IMR-90 (cell line): ENCODE results near the gene FPR2. TPM values are rescaled to one million over a fixed set of nuclear protein-coding genes. Genes with fewer than 3 reads are reported as not detected.

ENCODE experiments used
- ATAC-seq: fragments of 200-7000 bp; cut with Tn5 transposase; 2 replicates; pipeline ENCODE4 v1.9.1; 2020; ENCODE audit warnings: low read depth, mild to moderate bottlenecking, moderate library complexity
- BruUV-seq: library from RNA; stranded (reverse); fragments of 400-500 nt; replicated peaks from 2 replicates; lab custom pipeline; 2021; lab: Mats Ljungman, UMichigan
- CTCF ChIA-PET: fragments of 300-600 bp; formaldehyde crosslinking; extraction: SDS; loops from one replicate; lab custom pipeline; 2021; ENCODE audit warnings: antibody characterized with exemption; lab: Yijun Ruan, JAX
- POLR2A ChIA-PET: fragments of 300-600 bp; sonication (Branson Sonifier 250); formaldehyde crosslinking; loops from one replicate; lab custom pipeline; 2022; ENCODE audit warnings: antibody characterized with exemption; ENCODE audit not compliant: unreplicated experiment; lab: Charles Lee
- DNase-seq: peaks from one replicate; pipeline ENCODE4 v3.0.0; 2013
- H2AFZ ChIP-seq: replicated peaks from 2 replicates; pipeline ENCODE3; 2013; ENCODE audit warnings: low read length, mild to moderate bottlenecking; ENCODE audit not compliant: poor library complexity
- H2AK5ac ChIP-seq: 2 replicates; pipeline ENCODE4 v1.6.1; 2013; ENCODE audit warnings: low read depth, low read length, inconsistent platforms
- H2AK9ac ChIP-seq: replicated peaks from 2 replicates; pipeline ENCODE3; 2013; ENCODE audit warnings: mild to moderate bottlenecking, low read depth, low read length, moderate library complexity; ENCODE audit not compliant: poor library complexity
- H2BK120ac ChIP-seq: 2 replicates; pipeline ENCODE4 v1.6.1; 2013; ENCODE audit warnings: low read depth, low read length, inconsistent platforms
- H2BK15ac ChIP-seq: 3 replicates; pipeline ENCODE4 v1.6.1; 2013; ENCODE audit warnings: low read depth, low read length, inconsistent platforms
- H2BK20ac ChIP-seq: 2 replicates; pipeline ENCODE4 v1.6.1; 2013; ENCODE audit warnings: low read depth, mild to moderate bottlenecking, inconsistent platforms, low read length, moderate library complexity
- H2BK5ac ChIP-seq: 2 replicates; pipeline ENCODE4 v1.6.1; 2013; ENCODE audit warnings: mild to moderate bottlenecking, low read depth, low read length, inconsistent platforms; ENCODE audit not compliant: poor library complexity, severe bottlenecking
- H3K14ac ChIP-seq: replicated peaks from 2 replicates; pipeline ENCODE4 v1.6.1; 2013; ENCODE audit warnings: low read depth, low read length, inconsistent platforms
- H3K18ac ChIP-seq: 2 replicates; pipeline ENCODE4 v1.6.1; 2013; ENCODE audit warnings: low read depth, low read length, control low read depth
- H3K23ac ChIP-seq: 2 replicates; pipeline ENCODE4 v1.6.1; 2013; ENCODE audit warnings: low read depth, low read length, inconsistent platforms
- H3K27ac ChIP-seq: 2 replicates; pipeline ENCODE4 v1.5.1; 2013; ENCODE audit warnings: mild to moderate bottlenecking, control low read depth, low read length; ENCODE audit not compliant: insufficient read depth
- H3K27me3 ChIP-seq: 2 replicates; pipeline ENCODE4 v1.6.1; 2013; ENCODE audit warnings: low read length; ENCODE audit not compliant: control insufficient read depth, insufficient read depth
- H3K36me3 ChIP-seq: 2 replicates; pipeline ENCODE4 v1.6.1; 2013; ENCODE audit warnings: low read length, mixed read lengths; ENCODE audit not compliant: control insufficient read depth, insufficient read depth
- H3K4ac ChIP-seq: 2 replicates; pipeline ENCODE4 v1.6.1; 2013; ENCODE audit warnings: low read depth, low read length, inconsistent platforms
- H3K4me1 ChIP-seq: 2 replicates; pipeline ENCODE4 v1.6.1; 2013; ENCODE audit warnings: low read length, mixed read lengths; ENCODE audit not compliant: control insufficient read depth, insufficient read depth
- H3K4me2 ChIP-seq: 2 replicates; pipeline ENCODE4 v1.6.1; 2013; ENCODE audit warnings: low read depth, mild to moderate bottlenecking, control low read depth, low read length, moderate library complexity
- H3K4me3 ChIP-seq: 2 replicates; pipeline ENCODE4 v1.5.1; 2013; ENCODE audit warnings: low read depth, mild to moderate bottlenecking, control low read depth, low read length, moderate library complexity; ENCODE audit not compliant: insufficient read depth
- H3K56ac ChIP-seq: 2 replicates; pipeline ENCODE4 v1.6.1; 2013; ENCODE audit warnings: low read length, inconsistent platforms; ENCODE audit not compliant: insufficient read depth; ENCODE audit errors: extremely low read depth
- H3K79me1 ChIP-seq, 2 experiments: 2 replicates each; pipeline ENCODE4 v1.6.1; 2013; ENCODE audit warnings: low read length in 2 of 2, inconsistent platforms in 1 of 2, low read depth in 1 of 2
- H3K9ac ChIP-seq: 2 replicates; pipeline ENCODE4 v1.6.1; 2013; ENCODE audit warnings: low read depth, low read length, control low read depth
- H3K9me1 ChIP-seq: 2 replicates; pipeline ENCODE4 v1.6.1; 2013; ENCODE audit warnings: low read length, inconsistent platforms; ENCODE audit not compliant: insufficient read depth
- H3K9me3 ChIP-seq: 2 replicates; pipeline ENCODE4 v1.6.1; 2013; ENCODE audit warnings: low read length; ENCODE audit not compliant: control insufficient read depth, insufficient read depth
- H4K20me1 ChIP-seq: 2 replicates; pipeline ENCODE4 v1.6.1; 2013; ENCODE audit warnings: low read length, inconsistent platforms; ENCODE audit not compliant: insufficient read depth
- H4K5ac ChIP-seq: 2 replicates; pipeline ENCODE4 v1.6.1; 2013; ENCODE audit warnings: mild to moderate bottlenecking, low read depth, low read length, control low read depth
- H4K8ac ChIP-seq, 2 experiments: 2 replicates each; pipeline ENCODE4 v1.6.1; 2013; ENCODE audit warnings: low read depth in 2 of 2, low read length in 2 of 2, control low read depth in 1 of 2, inconsistent platforms in 1 of 2
- H4K91ac ChIP-seq: 2 replicates; pipeline ENCODE4 v1.6.1; 2013; ENCODE audit warnings: low read depth, low read length, inconsistent platforms; ENCODE audit not compliant: insufficient read depth
- FOS ChIP-seq: fragments of 150-350 bp; IDR thresholded peaks from 2 replicates; pipeline ENCODE4 v1.6.1; 2016; ENCODE audit warnings: low read depth, low read length
- MAFK ChIP-seq: IDR thresholded peaks from 2 replicates; pipeline ENCODE4 v1.6.1; 2012; ENCODE audit warnings: low read depth, low read length, improper control_type of control experiment
- MAZ ChIP-seq: IDR thresholded peaks from 2 replicates; pipeline ENCODE4 v1.6.1; 2012; ENCODE audit warnings: low read depth, mild to moderate bottlenecking, low read length, improper control_type of control experiment, moderate library complexity, borderline replicate concordance
- MXI1 ChIP-seq: IDR thresholded peaks from 2 replicates; pipeline ENCODE4 v1.6.1; 2012; ENCODE audit warnings: low read depth, mild to moderate bottlenecking, low read length, moderate library complexity, borderline replicate concordance
- POLR2A ChIP-seq: IDR thresholded peaks from 2 replicates; pipeline ENCODE4 v1.6.1; 2012; ENCODE audit warnings: mild to moderate bottlenecking, low read depth, low read length
- RAD21 ChIP-seq: IDR thresholded peaks from 2 replicates; pipeline ENCODE4 v1.6.1; 2012; ENCODE audit warnings: low read length, improper control_type of control experiment
- SMC3 ChIP-seq: fragments of 150-350 bp; IDR thresholded peaks from 2 replicates; pipeline ENCODE4 v1.6.1; 2016; ENCODE audit warnings: low read depth, mild to moderate bottlenecking, antibody characterized with exemption, low read length, moderate library complexity
- WGBS, 2 experiments: methylation state at CpG; one replicate each; pipeline versions ENCODE4 v1.1.5 to v1.1.7; 2013; ENCODE audit warnings: missing lambda C conversion rate in 2 of 2; ENCODE audit not compliant: insufficient read length in 1 of 2; ENCODE audit errors: extremely low coverage in 2 of 2; 5-methylcytosine and 5-hydroxymethylcytosine counted together
- dilution Hi-C: fragments of 300-500 bp; cut with HindIII; formaldehyde crosslinking; loops from one replicate; pipeline ENCODE4 v1.14.3; 2018; ENCODE audit warnings: low sequenced_read_pairs; ENCODE audit not compliant: unreplicated experiment
- in situ Hi-C: fragments of 300-500 bp; cut with MboI; formaldehyde crosslinking; loops from 3 replicates; pipeline ENCODE4 v1.14.3; 2019; ENCODE audit warnings: low sequenced_read_pairs, inconsistent platforms, mixed read lengths
- intact Hi-C: fragments of 100-400 bp; cut with micrococcal nuclease; formaldehyde crosslinking; loops from 2 replicates; pipeline ENCODE4 v1.10.0; 2022
- polyA plus RNA-seq, 3 experiments: library from polyadenylated mRNA; depleted of rRNA; stranded (reverse); fragments of >200 nt; gene quantifications; 2 replicates each; pipeline ENCODE4 v1.2.3, GENCODE V29; 2012; ENCODE audit warnings: low replicate concordance in 1 of 3
- total RNA-seq: library from RNA; depleted of rRNA; stranded (reverse); fragments of >200 nt; gene quantifications from 2 replicates; pipeline ENCODE4 v1.2.3, GENCODE V29; 2012

Gene FPR2
- total and polyA plus RNA-seq, 2 of the 4 experiments (the other 2 are of a cell fraction): not detected

DNA sequence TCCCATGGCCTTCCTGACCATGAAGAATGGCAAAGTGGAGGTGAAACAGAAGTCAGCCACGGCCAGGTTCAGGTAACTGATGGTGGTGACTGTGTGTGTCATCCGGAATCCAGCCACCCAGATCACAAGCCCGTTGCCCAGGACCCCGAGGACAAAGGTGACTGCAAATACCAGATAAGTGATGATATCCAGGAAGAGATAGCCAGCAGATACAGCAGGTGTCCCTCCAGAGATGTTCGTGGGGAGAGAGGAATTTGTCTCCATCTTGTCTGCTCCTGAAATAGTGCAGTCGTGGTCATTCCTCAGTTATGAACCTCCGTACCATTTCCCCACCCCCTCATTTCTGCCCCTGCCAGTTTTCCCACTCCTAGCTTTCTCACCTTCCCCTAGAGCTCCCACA is 14.2 kb upstream of the FPR2 start:
- CTCF ChIA-PET: no interaction called here
- no peak overlapping the region for H4K91ac ChIP-seq
- H2BK20ac ChIP-seq: no peak overlapping the region
- no peak for TF ChIP-seq MXI1
- TF ChIP-seq FOS: no peak
- TF ChIP-seq RAD21: no peak
- no peak for TF ChIP-seq MAZ
- TF ChIP-seq POLR2A: no peak
- TF ChIP-seq SMC3: no peak
- TF ChIP-seq MAFK: no peak
- no peak overlapping the region for H3K4ac ChIP-seq
- no peaks in the 10 kb centered on the region for H3K27me3 ChIP-seq
- H3K14ac ChIP-seq: no peak overlapping the region
- in situ Hi-C loops: no loop called here
- no peak overlapping the region for H3K18ac ChIP-seq
- H2BK15ac ChIP-seq: no peak overlapping the region
- no peak for ATAC-seq
- no peaks in the 10 kb centered on the region for H3K4me1 ChIP-seq
- intact Hi-C loops: no loop called here
- H2AK5ac ChIP-seq: no peak overlapping the region
- no peaks in the 10 kb centered on the region for H3K9me1 ChIP-seq
- no peak overlapping the region for H2AFZ ChIP-seq
- H3K79me1 ChIP-seq: no peaks in the 10 kb centered on the region
- H2BK5ac ChIP-seq: no peak overlapping the region
- no peaks in the 10 kb centered on the region for H4K20me1 ChIP-seq
- POLR2A ChIA-PET: no interaction called here
- no peaks in the 10 kb centered on the region for H3K36me3 ChIP-seq
- H3K9ac ChIP-seq: no peak overlapping the region
- H3K27ac ChIP-seq: no peak overlapping the region
- no peak overlapping the region for H4K8ac ChIP-seq
- H3K4me2 ChIP-seq: no peak overlapping the region
- dilution Hi-C loops: no loop called here
- no peak overlapping the region for H3K56ac ChIP-seq
- DNase-seq: no peak
- H3K4me3 ChIP-seq: no peak overlapping the region
- H2BK120ac ChIP-seq: no peak overlapping the region
- no peak overlapping the region for H4K5ac ChIP-seq
- no peak overlapping the region for H3K23ac ChIP-seq
- H2AK9ac ChIP-seq: no peak overlapping the region
- no TSS peak for BruUV-seq
- no peaks in the 10 kb centered on the region; the same call in 1 of the 2 replicates for H3K9me3 ChIP-seq
- 51% methylated on average over 4 of the region's 7 CpGs; no CpG with 5 or more reads in 1 of the 2 experiments for WGBS, 2 experiments
